Muscle layer of duodenum (tissue), 2 donors: ENCODE data around the gene RNF149.
A peak's percentile ranks its signal among the peaks of the same experiment; 100 is the strongest.

Source experiments
- H3K27ac ChIP-seq: one replicate; pipeline ENCODE4 v1.7.0; 2013; ENCODE audit warnings: mild to moderate bottlenecking, low read length
- H3K27me3 ChIP-seq: one replicate; pipeline ENCODE4 v1.7.0; 2013; ENCODE audit warnings: low read depth, mild to moderate bottlenecking, control low read depth, low read length
- H3K36me3 ChIP-seq, 2 donors: one replicate each; pipeline ENCODE4 v1.7.0; 2013; ENCODE audit warnings: low read length in 2 of 2, control low read depth in 1 of 2, mild to moderate bottlenecking in 1 of 2; ENCODE audit not compliant: insufficient read depth in 2 of 2, control insufficient read depth in 1 of 2
- H3K4me1 ChIP-seq, 2 donors: one replicate each; pipeline ENCODE4 v1.7.0; 2013; ENCODE audit warnings: low read length in 2 of 2, mild to moderate bottlenecking in 2 of 2, control low read depth in 1 of 2, moderate library complexity in 1 of 2; ENCODE audit not compliant: insufficient read depth in 2 of 2, control insufficient read depth in 1 of 2
- H3K4me3 ChIP-seq, 2 donors: one replicate each; pipeline ENCODE4 v1.7.0; 2013; ENCODE audit warnings: low read length in 2 of 2, low read depth in 1 of 2, mild to moderate bottlenecking in 1 of 2
- H3K9me3 ChIP-seq, 2 donors: one replicate each; pipeline ENCODE4 v1.7.0; 2013; ENCODE audit warnings: low read length in 2 of 2, control low read depth in 1 of 2, mild to moderate bottlenecking in 1 of 2; ENCODE audit not compliant: control insufficient read depth in 1 of 2
- donor health status: healthy.

The RNF149 gene

GRCh38 chr2:101305492-101306078 lies 2.9 kb downstream of the RNF149 start:
- Histone ChIP-seq H3K4me1 (peaks cover 10 to 27% of the 10 kb centered on the region in 2 donors), H3K27ac (peak overlapping the region; percentile 81), H3K4me3 (peak overlapping the region; percentile 82 to 95), H3K9me3 (no peaks in the 10 kb centered on the region), H3K36me3 (no peaks in the 10 kb centered on the region), H3K27me3 (no peaks in the 10 kb centered on the region)

DNA sequence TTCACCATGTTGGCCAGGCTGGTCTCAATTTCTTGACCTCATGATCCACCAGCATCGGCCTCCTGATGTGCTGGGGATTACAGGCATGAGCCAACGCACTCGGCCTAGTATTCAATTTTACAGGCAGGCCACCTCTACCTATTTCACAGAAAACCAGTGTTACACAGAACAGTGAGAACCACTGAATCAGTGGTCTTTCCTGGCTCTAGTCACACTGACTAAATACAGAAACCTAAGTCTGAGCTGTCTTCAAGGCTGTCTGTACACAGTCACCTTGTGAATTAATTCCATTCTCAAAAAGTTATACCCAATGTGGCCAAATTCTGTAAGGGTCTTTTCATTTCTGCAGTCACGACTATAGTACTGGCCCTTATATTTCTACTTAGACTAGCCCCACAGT lies 3.5 kb downstream of the RNF149 start:
- H3K27ac ChIP-seq = peak overlapping the region; percentile 81
- H3K9me3 ChIP-seq = no peaks in the 10 kb centered on the region
- peak overlapping the region; percentile 82 to 95 for H3K4me3 ChIP-seq
- H3K36me3 ChIP-seq = peaks cover 0 to under 1% of the 10 kb centered on the region in 2 donors
- peaks cover 10 to 30% of the 10 kb centered on the region in 2 donors for H3K4me1 ChIP-seq
- no peaks in the 10 kb centered on the region for H3K27me3 ChIP-seq

DNA sequence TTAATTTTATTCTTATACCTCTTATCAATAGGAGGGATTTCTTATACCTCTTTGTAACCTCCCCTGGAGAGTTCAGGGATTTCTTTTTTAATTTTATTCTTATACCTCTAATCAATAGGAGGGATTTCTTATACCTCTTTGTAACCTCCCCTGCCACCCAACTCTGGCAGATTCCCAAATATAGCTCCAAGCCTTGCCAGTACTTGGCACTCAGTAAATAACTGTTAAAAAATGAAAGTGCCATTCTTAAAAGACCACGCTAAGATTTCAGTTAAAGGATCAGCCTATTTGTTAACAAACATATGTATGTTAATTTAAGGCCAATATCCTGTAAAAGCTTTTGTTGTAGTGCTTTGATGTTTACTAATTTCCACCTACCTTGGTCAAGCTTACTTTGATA lies 4.8 kb downstream of the RNF149 start:
- Histone ChIP-seq H3K4me1 (peaks cover 10 to 28% of the 10 kb centered on the region in 2 donors), H3K27ac (no peak overlapping the region), H3K9me3 (no peaks in the 10 kb centered on the region), H3K4me3 (no peak overlapping the region), H3K27me3 (no peaks in the 10 kb centered on the region), H3K36me3 (peaks cover 0 to 5% of the 10 kb centered on the region in 2 donors)

DNA sequence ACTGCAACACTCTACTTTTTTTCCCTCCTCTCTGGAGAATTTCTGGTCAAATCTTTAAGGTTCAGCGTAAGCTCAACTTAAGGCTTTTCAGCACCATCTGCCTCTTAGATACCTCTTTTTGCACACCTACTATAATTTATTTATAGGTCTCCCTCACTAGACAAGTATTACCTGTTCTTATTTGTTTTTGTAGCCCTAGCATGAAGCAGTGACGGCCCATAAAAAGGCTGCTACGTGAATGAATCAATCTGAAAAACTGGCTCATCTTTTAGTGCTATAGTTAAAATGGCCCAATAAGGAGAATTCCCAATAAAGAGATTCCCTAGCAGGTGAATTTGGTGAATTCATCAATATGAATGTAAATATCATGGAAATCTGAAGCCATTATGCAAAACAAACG lies 6.5 kb downstream of the RNF149 start:
- H3K4me3 ChIP-seq = no peak overlapping the region
- no peaks in the 10 kb centered on the region for H3K27me3 ChIP-seq
- peaks cover 0 to 5% of the 10 kb centered on the region in 2 donors for H3K36me3 ChIP-seq
- H3K4me1 ChIP-seq = peaks cover 10 to 34% of the 10 kb centered on the region in 2 donors
- H3K9me3 ChIP-seq = no peaks in the 10 kb centered on the region
- H3K27ac ChIP-seq = no peak overlapping the region

DNA sequence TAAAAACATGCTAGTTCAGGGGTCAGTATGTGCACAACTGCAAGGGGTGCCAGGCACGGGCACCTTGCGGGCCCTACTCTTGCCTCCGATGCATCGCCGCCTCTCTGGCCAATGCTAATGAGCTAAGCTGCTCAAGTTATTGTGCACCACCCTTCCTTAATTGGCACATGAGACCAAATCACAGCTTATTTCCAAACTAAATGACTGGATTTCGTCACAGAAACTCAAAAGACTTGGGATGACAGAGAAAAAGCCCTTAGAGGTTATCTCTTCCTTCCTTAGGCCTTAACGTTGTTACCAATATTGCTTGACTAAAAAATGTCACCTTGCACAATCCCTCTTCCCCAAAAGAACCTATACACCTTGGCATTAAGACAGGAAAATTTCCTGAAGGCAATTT lies 7.7 kb downstream of the RNF149 start:
- H3K27ac ChIP-seq = no peak overlapping the region
- H3K9me3 ChIP-seq = no peaks in the 10 kb centered on the region
- H3K4me1 ChIP-seq = peaks cover 9 to 29% of the 10 kb centered on the region in 2 donors
- no peak overlapping the region for H3K4me3 ChIP-seq
- H3K36me3 ChIP-seq = peaks cover 0 to 5% of the 10 kb centered on the region in 2 donors
- no peaks in the 10 kb centered on the region for H3K27me3 ChIP-seq

GRCh38 chr2:101300164-101300563 lies 8.3 kb downstream of the RNF149 start:
- no peak overlapping the region for H3K27ac ChIP-seq
- peaks cover 0 to 5% of the 10 kb centered on the region in 2 donors for H3K36me3 ChIP-seq
- H3K27me3 ChIP-seq = no peaks in the 10 kb centered on the region
- H3K4me3 ChIP-seq = no peak overlapping the region
- H3K4me1 ChIP-seq = peaks cover 2 to 22% of the 10 kb centered on the region in 2 donors
- H3K9me3 ChIP-seq = no peaks in the 10 kb centered on the region

DNA sequence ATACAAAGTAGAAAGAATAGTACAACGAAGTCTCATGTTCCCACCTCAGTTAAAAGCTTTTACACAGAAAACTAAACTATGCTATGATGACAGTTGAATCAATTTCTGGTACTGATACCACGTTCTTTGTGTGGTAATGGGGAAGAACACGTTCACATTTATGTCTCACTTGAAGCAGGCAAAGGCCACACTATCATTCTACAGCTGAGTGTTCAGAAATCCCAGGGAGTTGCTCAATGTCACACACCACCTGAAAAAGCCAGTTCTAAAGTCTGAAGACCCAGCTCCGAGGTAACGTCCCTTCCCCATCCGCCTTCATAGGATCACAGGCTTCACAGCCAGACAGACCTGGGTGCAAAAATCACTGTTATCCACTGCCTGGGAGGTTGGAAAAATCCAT lies 8.9 kb downstream of the RNF149 start:
- peaks cover 0 to 19% of the 10 kb centered on the region in 2 donors for H3K4me1 ChIP-seq
- no peak overlapping the region for H3K4me3 ChIP-seq
- no peak overlapping the region for H3K27ac ChIP-seq

GRCh38 chr2:101297383-101297782 lies 11.1 kb downstream of the RNF149 start:
- H3K4me1 ChIP-seq = peaks cover 0 to 14% of the 10 kb centered on the region in 2 donors
- H3K4me3 ChIP-seq = no peak overlapping the region
- H3K27ac ChIP-seq = no peak overlapping the region
- no peaks in the 10 kb centered on the region for H3K27me3 ChIP-seq
- H3K9me3 ChIP-seq = no peaks in the 10 kb centered on the region
- peaks cover 19% of the 10 kb centered on the region in 2 donors for H3K36me3 ChIP-seq

More for the DNA sequence above, 8.9 kb downstream of the RNF149 start:
- Histone ChIP-seq H3K27me3 (no peaks in the 10 kb centered on the region), H3K9me3 (no peaks in the 10 kb centered on the region), H3K36me3 (peaks cover 4 to 5% of the 10 kb centered on the region in 2 donors)

GRCh38 chr2:101296371-101296770 lies 12.1 kb downstream of the RNF149 start:
- H3K27me3 ChIP-seq = no peaks in the 10 kb centered on the region
- peaks cover 24 to 29% of the 10 kb centered on the region in 2 donors for H3K36me3 ChIP-seq
- peaks cover 0 to 14% of the 10 kb centered on the region in 2 donors for H3K4me1 ChIP-seq
- H3K9me3 ChIP-seq = no peaks in the 10 kb centered on the region
- H3K4me3 ChIP-seq = no peak overlapping the region
- no peak overlapping the region for H3K27ac ChIP-seq

- Histone ChIP-seq H3K27me3 (no peaks in the 10 kb centered on the region), H3K4me3 (no peak overlapping the region), H3K9me3 (no peaks in the 10 kb centered on the region), H3K27ac (no peak overlapping the region), H3K4me1 (peaks cover 0 to 11% of the 10 kb centered on the region in 2 donors), H3K36me3 (peaks cover 24 to 30% of the 10 kb centered on the region in 2 donors)
Observed at GRCh38 chr2:101295895-101296294, 12.6 kb downstream of the RNF149 start.

- Histone ChIP-seq H3K27ac (no peak overlapping the region), H3K9me3 (no peaks in the 10 kb centered on the region), H3K27me3 (no peaks in the 10 kb centered on the region), H3K4me1 (peaks cover 0 to 7% of the 10 kb centered on the region in 2 donors), H3K36me3 (peaks cover 24 to 28% of the 10 kb centered on the region in 2 donors), H3K4me3 (no peak overlapping the region)
Observed at GRCh38 chr2:101294861-101295260, 13.6 kb downstream of the RNF149 start.

GRCh38 chr2:101293544-101293943 lies 15.0 kb downstream of the RNF149 start:
- no peaks in the 10 kb centered on the region for H3K9me3 ChIP-seq
- H3K27ac ChIP-seq = no peak overlapping the region
- no peaks in the 10 kb centered on the region for H3K27me3 ChIP-seq
- peaks cover 0 to 7% of the 10 kb centered on the region in 2 donors for H3K4me1 ChIP-seq
- H3K4me3 ChIP-seq = no peak overlapping the region
- H3K36me3 ChIP-seq = peaks cover 28% of the 10 kb centered on the region in 2 donors
